ENCODE measurements around the gene SLK. TPM values are rescaled to one million over a fixed set of nuclear protein-coding genes. Genes with fewer than 3 reads are reported as not detected.

SLK gene
- total RNA-seq, 6 donors from 2014 or later, result 38.7 to 103 (median 58.1) TPM

DNA sequence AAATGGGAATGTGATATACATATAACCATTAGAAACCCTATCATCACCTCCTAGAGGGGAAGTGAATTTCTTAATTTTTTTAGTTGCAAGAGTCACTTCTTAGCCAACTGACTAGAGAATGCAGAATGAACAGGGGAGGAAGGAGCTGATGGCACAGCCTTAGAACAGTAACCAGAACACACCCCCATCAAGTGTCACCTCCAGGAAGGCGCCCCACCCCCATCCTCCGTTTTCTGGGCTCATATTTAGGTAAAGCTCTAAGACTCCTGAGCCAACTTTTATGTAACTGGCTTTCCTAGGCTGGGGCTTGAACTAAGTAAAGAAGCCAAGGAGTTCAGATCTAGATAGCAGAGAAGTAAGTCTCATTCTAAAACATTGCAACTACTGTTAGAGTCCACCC is 64.7 kb downstream of the SLK start:
- DNase-seq (no peak), ATAC-seq (ENCODE audit: low FRiP score in 2 of 2) (no peak)
- peaks cover 0 to 67% (median 10%) of the 10 kb centered on the region in 4 donors for H3K36me3 ChIP-seq
- WGBS, 2 donors, result 64 to 75% methylated on average over 2 of the region's 2 CpGs
- no peaks in the 10 kb centered on the region for H3K4me1 ChIP-seq
- no peaks in the 10 kb centered on the region for H3K27me3 ChIP-seq
- no peak overlapping the region for H3K4me3 ChIP-seq
- no peaks in the 10 kb centered on the region for H3K9me3 ChIP-seq
- peak overlapping the region in 3 of 4 donors; percentile 30 to 53 (median 32) for H3K27ac ChIP-seq
- TF ChIP-seq, protein P1, sequence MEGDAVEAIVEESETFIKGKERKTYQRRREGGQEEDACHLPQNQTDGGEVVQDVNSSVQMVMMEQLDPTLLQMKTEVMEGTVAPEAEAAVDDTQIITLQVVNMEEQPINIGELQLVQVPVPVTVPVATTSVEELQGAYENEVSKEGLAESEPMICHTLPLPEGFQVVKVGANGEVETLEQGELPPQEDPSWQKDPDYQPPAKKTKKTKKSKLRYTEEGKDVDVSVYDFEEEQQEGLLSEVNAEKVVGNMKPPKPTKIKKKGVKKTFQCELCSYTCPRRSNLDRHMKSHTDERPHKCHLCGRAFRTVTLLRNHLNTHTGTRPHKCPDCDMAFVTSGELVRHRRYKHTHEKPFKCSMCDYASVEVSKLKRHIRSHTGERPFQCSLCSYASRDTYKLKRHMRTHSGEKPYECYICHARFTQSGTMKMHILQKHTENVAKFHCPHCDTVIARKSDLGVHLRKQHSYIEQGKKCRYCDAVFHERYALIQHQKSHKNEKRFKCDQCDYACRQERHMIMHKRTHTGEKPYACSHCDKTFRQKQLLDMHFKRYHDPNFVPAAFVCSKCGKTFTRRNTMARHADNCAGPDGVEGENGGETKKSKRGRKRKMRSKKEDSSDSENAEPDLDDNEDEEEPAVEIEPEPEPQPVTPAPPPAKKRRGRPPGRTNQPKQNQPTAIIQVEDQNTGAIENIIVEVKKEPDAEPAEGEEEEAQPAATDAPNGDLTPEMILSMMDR (IDR thresholded peaks at IDR 0.05), result no peak
- no peak for TF ChIP-seq EP300 (IDR thresholded peaks at IDR 0.05)
- TF ChIP-seq POLR2A (IDR thresholded peaks at IDR 0.05), result no peak
- no peak for TF ChIP-seq POLR2AphosphoS5 (IDR thresholded peaks at IDR 0.05)

DNA sequence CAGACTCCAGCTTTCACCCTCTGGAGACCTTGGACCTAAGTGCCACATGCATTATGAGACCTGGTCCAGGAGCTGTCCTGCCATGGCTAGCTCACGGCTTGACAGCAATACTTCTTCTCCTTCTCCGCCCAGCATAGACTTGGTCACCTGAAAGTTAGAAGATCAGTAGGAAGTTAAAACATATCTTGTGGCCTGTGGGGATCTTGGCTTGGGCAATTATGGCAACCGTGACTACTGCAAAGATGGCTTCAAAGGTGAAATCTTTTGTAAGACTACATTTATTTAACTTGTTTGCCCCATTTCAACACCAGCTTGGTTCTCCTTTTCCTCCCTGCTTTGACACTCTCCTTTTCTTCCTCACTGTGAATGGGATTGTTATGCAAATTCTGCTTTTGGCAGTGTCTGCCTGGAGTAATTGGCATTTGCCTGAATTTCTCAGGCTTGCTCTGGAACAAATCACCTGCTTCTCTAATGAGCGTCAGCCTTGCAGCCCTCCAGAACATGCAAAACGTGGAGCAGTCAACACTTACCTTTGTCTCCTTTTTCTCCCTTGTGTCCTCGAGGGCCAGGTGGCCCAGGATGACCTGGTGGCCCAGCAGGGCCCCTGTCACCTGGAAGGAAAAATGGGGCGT is 65.3 kb downstream of the SLK start:
- no peaks in the 10 kb centered on the region for H3K9me3 ChIP-seq
- no peaks in the 10 kb centered on the region for H3K4me1 ChIP-seq
- peaks cover 0 to 62% (median 10%) of the 10 kb centered on the region in 4 donors for H3K36me3 ChIP-seq
- ATAC-seq (ENCODE audit: low FRiP score in 2 of 2), result no peak
- H3K27me3 ChIP-seq, result no peaks in the 10 kb centered on the region
- DNase-seq, result no peak
- whole genome bisulfite sequencing, 2 donors, result 71 to 80% methylated on average over 7 of the region's 7 CpGs
- H3K27ac ChIP-seq, result peak overlapping the region in 3 of 4 donors; percentile 30 to 53 (median 32)
- TF ChIP-seq EP300 (IDR thresholded peaks at IDR 0.05) (no peak), POLR2A (IDR thresholded peaks at IDR 0.05) (no peak), POLR2AphosphoS5 (IDR thresholded peaks at IDR 0.05) (no peak)
- TF ChIP-seq, protein P1 (IDR thresholded peaks at IDR 0.05), result no peak
- no peak overlapping the region for H3K4me3 ChIP-seq

DNA sequence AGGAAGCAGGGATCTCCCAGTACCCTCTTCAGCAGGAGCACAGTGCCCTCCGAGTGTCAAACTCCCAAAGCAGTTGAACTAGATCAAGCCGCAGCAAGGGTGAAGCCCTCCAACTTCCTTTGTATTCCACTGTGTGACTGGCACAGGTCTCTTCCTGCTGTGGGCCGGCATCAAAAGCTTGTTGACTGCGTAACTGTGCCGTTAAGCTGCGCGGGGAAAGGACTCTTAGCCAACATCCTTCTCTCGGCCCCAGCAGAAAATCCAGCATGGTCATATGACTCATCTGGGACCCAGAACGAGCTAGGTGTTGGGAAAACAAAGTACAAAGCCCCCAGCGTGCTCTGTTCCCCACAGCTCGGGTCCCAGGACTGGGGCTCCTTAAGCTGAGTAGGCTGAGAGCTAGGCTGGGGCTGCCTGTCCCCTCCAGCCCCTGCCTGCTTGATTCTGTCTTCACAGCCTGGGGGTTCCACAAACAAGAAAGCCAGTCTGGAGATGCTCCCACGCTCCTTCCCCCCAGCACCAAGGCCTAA is 66.5 kb downstream of the SLK start:
- 65 to 75% methylated on average over 12 of the region's 12 CpGs for WGBS, 2 donors
- ATAC-seq (ENCODE audit: low FRiP score in 2 of 2), result no peak
- no peak for DNase-seq
- peak overlapping the region in 1 of 4 donors; percentile 18 for H3K27ac ChIP-seq
- H3K36me3 ChIP-seq, result peaks cover 0 to 50% (median 8%) of the 10 kb centered on the region in 4 donors
- H3K27me3 ChIP-seq, result no peaks in the 10 kb centered on the region
- H3K4me3 ChIP-seq, result no peak overlapping the region
- H3K4me1 ChIP-seq, result no peaks in the 10 kb centered on the region
- TF ChIP-seq, protein P1 (IDR thresholded peaks at IDR 0.05), result no peak
- TF ChIP-seq POLR2AphosphoS5 (IDR thresholded peaks at IDR 0.05) (no peak), POLR2A (IDR thresholded peaks at IDR 0.05) (no peak), EP300 (IDR thresholded peaks at IDR 0.05) (no peak)
- H3K9me3 ChIP-seq, result no peaks in the 10 kb centered on the region

GRCh38 chr10:104033966-104034365 is 67.0 kb downstream of the SLK start:
- Histone ChIP-seq H3K27ac (no peak overlapping the region), H3K4me1 (no peaks in the 10 kb centered on the region), H3K36me3 (peaks cover 0 to 45% (median 8%) of the 10 kb centered on the region in 4 donors), H3K9me3 (no peaks in the 10 kb centered on the region), H3K27me3 (no peaks in the 10 kb centered on the region), H3K4me3 (no peak overlapping the region)
- 87 to 100% methylated on average over 2 to 11 of the region's 11 CpGs for WGBS, 2 donors
- DNase-seq (peak in 1 of 2 donors; percentile 69), ATAC-seq (ENCODE audit: low FRiP score in 2 of 2) (no peak)
- TF ChIP-seq POLR2AphosphoS5 (IDR thresholded peaks at IDR 0.05) (no peak), EP300 (IDR thresholded peaks at IDR 0.05) (no peak), POLR2A (IDR thresholded peaks at IDR 0.05) (no peak)
- TF ChIP-seq, protein P1 (IDR thresholded peaks at IDR 0.05), result no peak

Measured in upper lobe of left lung (tissue), 6 donors.